ENCODE data around the gene TGM1.
"Not testable (repeated sequence)": the region's sequence is repeated elsewhere in the genome, so short reads cannot be mapped to it uniquely, and the experiment has no call there.

Gene TGM1

GRCh38 chr14:24232121-24232644 is 30.8 kb downstream of the TGM1 start, which contains the start of gene NEDD8:
Gene NEDD8, minus strand, starts transcription at chr14:24232367. Its CDS starts 100 bp downstream, at chr14:24232267.
- FAIRE-seq, result no peak

GRCh38 chr14:24231263-24232120 is 31.5 kb downstream of the TGM1 start:
- FAIRE-seq, result no peak

GRCh38 chr14:24228902-24229301 is 34.1 kb downstream of the TGM1 start:
- no peak for FAIRE-seq

- no peak for FAIRE-seq
Measured at GRCh38 chr14:24226473-24226872, 36.5 kb downstream of the TGM1 start.

- no peak for FAIRE-seq
Measured at GRCh38 chr14:24224618-24225071, 38.3 kb downstream of the TGM1 start.

GRCh38 chr14:24222987-24223386 is 40.0 kb downstream of the TGM1 start:
- not testable (repeated sequence) for FAIRE-seq

GRCh38 chr14:24219521-24219920 is 43.5 kb downstream of the TGM1 start:
- no peak for FAIRE-seq

- no peak for FAIRE-seq
Measured at GRCh38 chr14:24219080-24219479, 43.9 kb downstream of the TGM1 start.

GRCh38 chr14:24216876-24217275 is 46.1 kb downstream of the TGM1 start:
- FAIRE-seq, result not testable (repeated sequence)

- no peak for FAIRE-seq
Measured at GRCh38 chr14:24216345-24216699, 46.7 kb downstream of the TGM1 start.

- FAIRE-seq, result no peak
Measured at GRCh38 chr14:24215495-24216344, 47.3 kb downstream of the TGM1 start, which contains the start of gene MDP1. Gene MDP1, minus strand, starts transcription at chr14:24216066. Its CDS starts 111 bp downstream, at chr14:24215955.

GRCh38 chr14:24213866-24214662 is 48.9 kb downstream of the TGM1 start:
- no peak for FAIRE-seq

GRCh38 chr14:24212924-24213865 is 49.8 kb downstream of the TGM1 start, which contains the start of gene CHMP4A:
Gene CHMP4A, minus strand, starts transcription at chr14:24213488. Its CDS starts 49 bp downstream, at chr14:24213439.
- FAIRE-seq, result peak; percentile 83

- no peak for FAIRE-seq
Measured at GRCh38 chr14:24211311-24211710, 51.7 kb downstream of the TGM1 start.

GRCh38 chr14:24207625-24208024 is 55.4 kb downstream of the TGM1 start:
- FAIRE-seq, result no peak

- FAIRE-seq, result no peak
Measured at GRCh38 chr14:24207104-24207551, 55.8 kb downstream of the TGM1 start.

- FAIRE-seq, result no peak
Measured at GRCh38 chr14:24206260-24207103, 56.5 kb downstream of the TGM1 start.

GRCh38 chr14:24204163-24205146 is 58.5 kb downstream of the TGM1 start:
- no peak for FAIRE-seq
